Measurements from ENCODE around the gene ITGB3. TPM values are rescaled to one million over a fixed set of nuclear protein-coding genes. Genes with fewer than 3 reads are reported as not detected.
"Not testable (repeated sequence)": the region's sequence is repeated elsewhere in the genome, so short reads cannot be mapped to it uniquely, and the experiment has no call there.

Gene ITGB3
- total RNA-seq, 3 donors from 2014 or later: 3.8 to 29.8 (median 14.6) TPM

DNA sequence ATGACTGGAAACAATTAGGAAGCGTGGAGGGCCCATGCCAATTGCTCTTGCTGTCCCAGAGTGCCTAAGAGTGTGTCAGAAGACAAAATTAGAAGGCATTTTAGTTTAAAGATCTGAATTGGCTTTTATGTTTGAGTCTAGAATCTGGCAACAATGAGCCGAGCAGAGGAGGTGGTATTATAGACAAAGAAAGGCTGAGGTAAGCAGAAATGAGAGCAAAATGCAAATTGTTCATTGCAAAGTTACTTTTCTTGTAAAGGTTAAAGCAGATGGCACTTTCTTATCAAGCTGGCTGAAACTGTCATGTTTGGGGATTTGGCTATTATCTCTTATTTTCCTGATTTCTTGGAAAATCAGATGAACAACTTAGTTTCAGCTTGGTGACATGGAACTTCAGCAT is 41.2 kb upstream of the ITGB3 start:
- no peak for DNase-seq (ENCODE audit: low spot score in 2 of 2)
- intact Hi-C loops (cut with DNase I; ENCODE audit: low total_unique reads): no loop called here
- H3K27ac ChIP-seq: no peak overlapping the region
- no peaks in the 10 kb centered on the region for H3K4me1 ChIP-seq
- no peak overlapping the region for H3K4me3 ChIP-seq
- TF ChIP-seq POLR2A (IDR thresholded peaks at IDR 0.05): no peak
- TF ChIP-seq POLR2AphosphoS5 (IDR thresholded peaks at IDR 0.05): no peak
- no peak for TF ChIP-seq CTCF (IDR thresholded peaks at IDR 0.05)
- no peaks in the 10 kb centered on the region for H3K36me3 ChIP-seq
- H3K9me3 ChIP-seq: no peaks in the 10 kb centered on the region
- H3K27me3 ChIP-seq: no peaks in the 10 kb centered on the region

- Histone ChIP-seq H3K4me1 (no peaks in the 10 kb centered on the region), H3K9me3 (no peaks in the 10 kb centered on the region), H3K4me3 (no peak overlapping the region), H3K36me3 (no peaks in the 10 kb centered on the region), H3K27me3 (no peaks in the 10 kb centered on the region), H3K27ac (no peak overlapping the region)
- DNase-seq (ENCODE audit: low spot score in 2 of 2): no peak
- intact Hi-C loops (cut with DNase I; ENCODE audit: low total_unique reads): no loop called here
- TF ChIP-seq CTCF (IDR thresholded peaks at IDR 0.05) (no peak), POLR2A (IDR thresholded peaks at IDR 0.05) (no peak), POLR2AphosphoS5 (IDR thresholded peaks at IDR 0.05) (no peak)
These were observed 40.1 kb upstream of the ITGB3 start for GRCh38 chr17:47213540-47213939.

DNA sequence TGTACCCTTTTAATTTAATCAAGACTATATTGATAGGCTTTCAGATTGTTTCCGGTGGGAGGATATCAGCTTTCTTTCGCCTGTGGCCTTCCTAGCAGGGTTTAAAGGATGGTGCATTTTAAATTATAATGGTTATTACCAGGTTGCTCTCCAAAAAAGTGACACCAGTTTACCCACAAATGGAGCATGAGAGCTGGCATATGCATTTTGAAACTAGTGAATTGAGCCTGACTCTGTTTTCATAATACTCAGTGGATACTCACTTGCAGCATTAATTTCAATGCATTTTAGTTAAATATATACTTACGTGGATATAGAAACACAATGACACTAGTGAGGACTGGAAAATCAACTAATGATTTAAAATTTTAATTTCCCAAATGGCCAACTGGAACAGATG is 38.7 kb upstream of the ITGB3 start:
- intact Hi-C loops (cut with DNase I; ENCODE audit: low total_unique reads): no loop called here
- TF ChIP-seq POLR2AphosphoS5 (IDR thresholded peaks at IDR 0.05) (no peak), CTCF (IDR thresholded peaks at IDR 0.05) (no peak), POLR2A (IDR thresholded peaks at IDR 0.05) (no peak)
- H3K27me3 ChIP-seq: no peaks in the 10 kb centered on the region
- H3K36me3 ChIP-seq: no peaks in the 10 kb centered on the region
- DNase-seq (ENCODE audit: low spot score in 2 of 2): no peak
- no peaks in the 10 kb centered on the region for H3K9me3 ChIP-seq
- no peaks in the 10 kb centered on the region for H3K4me1 ChIP-seq
- no peak overlapping the region for H3K27ac ChIP-seq
- no peak overlapping the region for H3K4me3 ChIP-seq

GRCh38 chr17:47216821-47217220 is 36.8 kb upstream of the ITGB3 start:
- H3K4me3 ChIP-seq; H3K27me3 ChIP-seq; H3K36me3 ChIP-seq; intact Hi-C loops (cut with DNase I; ENCODE audit: low total_unique reads); H3K9me3 ChIP-seq; H3K4me1 ChIP-seq; H3K27ac ChIP-seq; DNase-seq (ENCODE audit: low spot score in 2 of 2): not testable (repeated sequence)

DNA sequence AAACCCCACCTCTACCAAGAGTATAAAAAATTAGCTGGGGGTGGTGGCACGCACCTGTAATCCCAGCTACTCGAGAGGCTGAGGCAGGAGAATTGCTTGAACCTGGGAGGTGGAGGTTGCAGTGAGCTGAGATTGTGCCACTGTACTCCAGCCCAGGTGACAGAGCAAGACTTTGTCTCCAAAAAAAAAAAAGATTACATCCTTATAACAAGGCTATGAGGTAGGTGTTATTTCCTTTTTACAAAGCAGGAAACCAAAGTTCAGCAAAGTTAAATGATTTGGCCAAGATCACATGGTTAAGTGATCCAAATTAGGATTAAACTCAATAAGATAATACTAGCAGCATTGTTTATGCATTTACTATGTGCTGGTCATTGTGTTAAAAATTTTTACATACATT is 36.3 kb upstream of the ITGB3 start:
- H3K36me3 ChIP-seq; intact Hi-C loops (cut with DNase I; ENCODE audit: low total_unique reads): not testable (repeated sequence)

GRCh38 chr17:47218896-47219430 is 34.7 kb upstream of the ITGB3 start:
- intact Hi-C loops (cut with DNase I; ENCODE audit: low total_unique reads): no loop called here
- H3K27me3 ChIP-seq: no peaks in the 10 kb centered on the region
- H3K4me3 ChIP-seq: no peak overlapping the region
- no peak for DNase-seq (ENCODE audit: low spot score in 2 of 2)
- no peaks in the 10 kb centered on the region for H3K36me3 ChIP-seq
- no peak for TF ChIP-seq POLR2A (IDR thresholded peaks at IDR 0.05)
- TF ChIP-seq CTCF (IDR thresholded peaks at IDR 0.05): no peak
- TF ChIP-seq POLR2AphosphoS5 (IDR thresholded peaks at IDR 0.05): no peak
- no peaks in the 10 kb centered on the region for H3K4me1 ChIP-seq
- no peak overlapping the region for H3K27ac ChIP-seq
- no peaks in the 10 kb centered on the region for H3K9me3 ChIP-seq

More for the DNA sequence above, 36.3 kb upstream of the ITGB3 start:
- H3K27me3 ChIP-seq; H3K4me3 ChIP-seq; DNase-seq (ENCODE audit: low spot score in 2 of 2); H3K4me1 ChIP-seq; H3K9me3 ChIP-seq; H3K27ac ChIP-seq: not testable (repeated sequence)

Data from breast epithelium (tissue), 4 donors.